PFSK-1 (cell line): ENCODE results near the gene C7orf57.

Source experiments
- TAF1 ChIP-seq: IDR thresholded peaks from 2 replicates; pipeline ENCODE4 v1.6.1; 2012; ENCODE audit warnings: low read length, control low read depth, borderline replicate concordance; ENCODE audit not compliant: insufficient read depth
- TF ChIP-seq, protein P1 (sequence below), 2 experiments: IDR thresholded peaks; 2 replicates each; pipeline versions ENCODE4 v1.6.1 to v1.8.0; 2011 to 2012; ENCODE audit warnings: low read depth in 2 of 2, low read length in 2 of 2, control low read depth in 1 of 2, inconsistent platforms in 1 of 2, mild to moderate bottlenecking in 1 of 2, moderate library complexity in 1 of 2; ENCODE audit not compliant: insufficient read depth in 1 of 2

DNA sequence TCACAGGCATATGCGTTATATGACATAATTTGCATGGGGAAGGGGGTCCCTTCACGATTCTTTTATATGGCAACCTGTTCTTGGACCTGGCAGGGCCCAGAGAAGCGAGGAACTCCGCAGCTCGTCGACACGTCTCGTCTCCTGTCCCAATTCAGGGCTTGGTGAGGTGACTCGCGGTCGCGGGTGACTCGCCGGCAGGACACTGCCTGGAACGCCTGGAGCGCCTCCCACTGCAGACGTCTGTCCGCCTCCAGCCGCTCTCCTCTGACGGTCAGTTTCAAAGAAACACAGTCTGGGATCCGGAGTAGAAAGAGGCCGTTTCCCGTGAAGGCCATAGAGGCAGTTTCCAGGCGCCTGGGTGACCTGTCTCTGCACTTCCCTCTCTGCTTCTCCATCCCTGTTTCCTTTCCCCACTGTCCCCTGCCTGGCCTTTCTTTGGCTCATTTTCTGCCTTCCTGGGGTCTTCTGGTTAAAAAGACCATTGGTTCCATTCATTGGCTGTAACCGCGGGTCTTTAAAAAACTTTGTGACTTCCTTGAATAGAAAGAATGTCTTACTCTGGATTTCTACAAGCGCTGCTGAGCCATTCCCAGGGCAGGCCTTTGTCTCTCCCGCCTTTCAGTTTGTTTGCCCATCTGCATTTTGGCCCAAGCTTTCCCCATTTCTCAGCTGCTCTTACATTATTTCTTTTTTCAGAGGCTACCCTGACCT, 54.9 kb downstream of the C7orf57 start:
- TF ChIP-seq, protein P1, sequence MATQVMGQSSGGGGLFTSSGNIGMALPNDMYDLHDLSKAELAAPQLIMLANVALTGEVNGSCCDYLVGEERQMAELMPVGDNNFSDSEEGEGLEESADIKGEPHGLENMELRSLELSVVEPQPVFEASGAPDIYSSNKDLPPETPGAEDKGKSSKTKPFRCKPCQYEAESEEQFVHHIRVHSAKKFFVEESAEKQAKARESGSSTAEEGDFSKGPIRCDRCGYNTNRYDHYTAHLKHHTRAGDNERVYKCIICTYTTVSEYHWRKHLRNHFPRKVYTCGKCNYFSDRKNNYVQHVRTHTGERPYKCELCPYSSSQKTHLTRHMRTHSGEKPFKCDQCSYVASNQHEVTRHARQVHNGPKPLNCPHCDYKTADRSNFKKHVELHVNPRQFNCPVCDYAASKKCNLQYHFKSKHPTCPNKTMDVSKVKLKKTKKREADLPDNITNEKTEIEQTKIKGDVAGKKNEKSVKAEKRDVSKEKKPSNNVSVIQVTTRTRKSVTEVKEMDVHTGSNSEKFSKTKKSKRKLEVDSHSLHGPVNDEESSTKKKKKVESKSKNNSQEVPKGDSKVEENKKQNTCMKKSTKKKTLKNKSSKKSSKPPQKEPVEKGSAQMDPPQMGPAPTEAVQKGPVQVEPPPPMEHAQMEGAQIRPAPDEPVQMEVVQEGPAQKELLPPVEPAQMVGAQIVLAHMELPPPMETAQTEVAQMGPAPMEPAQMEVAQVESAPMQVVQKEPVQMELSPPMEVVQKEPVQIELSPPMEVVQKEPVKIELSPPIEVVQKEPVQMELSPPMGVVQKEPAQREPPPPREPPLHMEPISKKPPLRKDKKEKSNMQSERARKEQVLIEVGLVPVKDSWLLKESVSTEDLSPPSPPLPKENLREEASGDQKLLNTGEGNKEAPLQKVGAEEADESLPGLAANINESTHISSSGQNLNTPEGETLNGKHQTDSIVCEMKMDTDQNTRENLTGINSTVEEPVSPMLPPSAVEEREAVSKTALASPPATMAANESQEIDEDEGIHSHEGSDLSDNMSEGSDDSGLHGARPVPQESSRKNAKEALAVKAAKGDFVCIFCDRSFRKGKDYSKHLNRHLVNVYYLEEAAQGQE (IDR thresholded peaks at IDR 0.05; ENCODE audit: insufficient read depth in 1 of 2, low read depth in 2 of 2, low read length in 2 of 2) = no peak
- TF ChIP-seq TAF1 = no peak
